Measurements from ENCODE around the gene MTR. TPM values are rescaled to one million over a fixed set of nuclear protein-coding genes. Genes with fewer than 3 reads are reported as not detected.

The MTR gene
- total RNA-seq, 1 donor from 2014 or later, result 19.9 TPM

DNA sequence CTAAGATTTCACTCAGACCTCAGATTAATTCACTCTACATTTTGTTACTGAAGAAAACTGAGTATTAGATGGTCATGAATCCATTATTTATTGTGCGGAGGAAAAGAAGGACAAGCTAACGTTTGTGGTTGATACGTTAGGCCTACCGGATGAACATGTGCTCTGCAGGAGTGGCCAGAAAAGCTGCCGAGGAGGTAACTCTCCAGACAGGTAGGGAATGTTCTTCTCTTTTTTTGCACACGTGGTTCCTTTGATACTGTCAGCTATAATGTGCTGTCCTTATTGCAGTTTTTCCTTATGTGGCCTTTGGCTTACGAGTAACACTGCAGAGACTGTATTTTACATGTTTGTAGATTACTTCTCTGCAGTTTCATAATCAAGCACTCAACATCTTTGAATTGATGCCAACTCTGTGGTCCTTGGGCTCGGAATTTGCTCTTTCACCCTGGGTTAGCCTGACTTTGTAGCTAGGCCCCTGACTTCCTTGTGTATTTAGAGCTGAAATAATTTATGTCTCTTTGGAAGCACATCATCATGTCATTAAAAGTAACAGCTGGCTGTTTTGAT, 13.6 kb downstream of the MTR start:
- TF ChIP-seq, protein P1, sequence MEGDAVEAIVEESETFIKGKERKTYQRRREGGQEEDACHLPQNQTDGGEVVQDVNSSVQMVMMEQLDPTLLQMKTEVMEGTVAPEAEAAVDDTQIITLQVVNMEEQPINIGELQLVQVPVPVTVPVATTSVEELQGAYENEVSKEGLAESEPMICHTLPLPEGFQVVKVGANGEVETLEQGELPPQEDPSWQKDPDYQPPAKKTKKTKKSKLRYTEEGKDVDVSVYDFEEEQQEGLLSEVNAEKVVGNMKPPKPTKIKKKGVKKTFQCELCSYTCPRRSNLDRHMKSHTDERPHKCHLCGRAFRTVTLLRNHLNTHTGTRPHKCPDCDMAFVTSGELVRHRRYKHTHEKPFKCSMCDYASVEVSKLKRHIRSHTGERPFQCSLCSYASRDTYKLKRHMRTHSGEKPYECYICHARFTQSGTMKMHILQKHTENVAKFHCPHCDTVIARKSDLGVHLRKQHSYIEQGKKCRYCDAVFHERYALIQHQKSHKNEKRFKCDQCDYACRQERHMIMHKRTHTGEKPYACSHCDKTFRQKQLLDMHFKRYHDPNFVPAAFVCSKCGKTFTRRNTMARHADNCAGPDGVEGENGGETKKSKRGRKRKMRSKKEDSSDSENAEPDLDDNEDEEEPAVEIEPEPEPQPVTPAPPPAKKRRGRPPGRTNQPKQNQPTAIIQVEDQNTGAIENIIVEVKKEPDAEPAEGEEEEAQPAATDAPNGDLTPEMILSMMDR (IDR thresholded peaks at IDR 0.05), result no peak
- TF ChIP-seq POLR2A (IDR thresholded peaks at IDR 0.05), result no peak
- no peak for TF ChIP-seq POLR2AphosphoS5 (IDR thresholded peaks at IDR 0.05; ENCODE audit: insufficient read depth in 1 of 2, low read depth in 1 of 2)
- DNase-seq (ENCODE audit: extremely low spot score in 2 of 2), result no peak
- Histone ChIP-seq H3K36me3 (peaks cover 0 to 45% of the 10 kb centered on the region in 2 donors), H3K4me3 (no peak overlapping the region), H3K27ac (no peak overlapping the region), H3K27me3 (no peaks in the 10 kb centered on the region), H3K9me3 (no peaks in the 10 kb centered on the region), H3K4me1 (no peaks in the 10 kb centered on the region)
- intact Hi-C loops (cut with DNase I), result no loop called here

DNA sequence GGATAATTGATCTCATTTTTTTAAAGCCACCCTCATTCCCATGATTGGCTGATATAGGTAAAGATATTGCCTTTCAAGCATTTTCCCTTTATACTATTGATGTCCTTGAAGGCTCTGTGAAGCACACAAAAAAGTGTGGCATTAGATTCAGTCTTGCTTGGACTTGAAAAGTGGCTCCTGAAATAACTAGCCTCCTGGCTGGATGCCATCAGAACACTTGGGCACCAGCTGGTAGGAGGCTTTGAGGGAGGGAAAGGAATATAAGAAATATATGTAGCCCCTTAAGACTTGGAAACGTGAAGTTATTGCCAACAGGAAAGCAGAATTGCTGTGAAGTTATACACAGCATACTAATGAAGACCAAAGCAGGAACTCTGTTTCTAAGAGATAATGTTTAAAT, 14.1 kb downstream of the MTR start:
- Histone ChIP-seq H3K4me3 (no peak overlapping the region), H3K36me3 (peaks cover 0 to 48% of the 10 kb centered on the region in 2 donors), H3K27ac (no peak overlapping the region), H3K4me1 (no peaks in the 10 kb centered on the region), H3K9me3 (no peaks in the 10 kb centered on the region), H3K27me3 (no peaks in the 10 kb centered on the region)
- intact Hi-C loops (cut with DNase I), result no loop called here
- TF ChIP-seq POLR2A (IDR thresholded peaks at IDR 0.05) (no peak), POLR2AphosphoS5 (IDR thresholded peaks at IDR 0.05; ENCODE audit: insufficient read depth in 1 of 2, low read depth in 1 of 2) (no peak)
- TF ChIP-seq, protein P1 (IDR thresholded peaks at IDR 0.05), result no peak
- no peak for DNase-seq (ENCODE audit: extremely low spot score in 2 of 2)

DNA sequence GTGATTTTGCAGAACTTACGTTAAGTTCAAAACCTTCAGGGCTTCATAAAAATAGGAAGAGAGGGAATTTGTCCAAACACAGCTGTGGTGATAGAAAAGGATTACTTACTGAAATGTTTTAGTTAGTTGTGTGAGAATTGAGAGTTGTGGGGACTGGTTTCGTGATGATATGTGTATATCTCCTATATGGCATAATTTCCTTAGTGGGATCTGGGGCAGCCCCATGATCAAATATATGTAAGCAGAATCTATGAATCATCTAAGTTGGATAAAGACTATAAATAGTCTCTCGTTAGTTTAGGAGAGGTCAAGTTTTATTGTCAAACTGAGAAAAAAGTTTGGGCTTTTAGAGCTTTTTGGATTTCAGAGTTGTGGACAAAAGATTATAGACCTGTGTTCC, 14.9 kb downstream of the MTR start:
- no peaks in the 10 kb centered on the region for H3K4me1 ChIP-seq
- TF ChIP-seq, protein P1 (IDR thresholded peaks at IDR 0.05), result no peak
- TF ChIP-seq POLR2A (IDR thresholded peaks at IDR 0.05), result no peak
- no peak for TF ChIP-seq POLR2AphosphoS5 (IDR thresholded peaks at IDR 0.05; ENCODE audit: insufficient read depth in 1 of 2, low read depth in 1 of 2)
- H3K9me3 ChIP-seq, result no peaks in the 10 kb centered on the region
- intact Hi-C loops (cut with DNase I), result no loop called here
- H3K36me3 ChIP-seq, result peaks cover 0 to 57% of the 10 kb centered on the region in 2 donors
- no peak for DNase-seq (ENCODE audit: extremely low spot score in 2 of 2)
- no peaks in the 10 kb centered on the region for H3K27me3 ChIP-seq
- H3K4me3 ChIP-seq, result no peak overlapping the region
- no peak overlapping the region for H3K27ac ChIP-seq

DNA sequence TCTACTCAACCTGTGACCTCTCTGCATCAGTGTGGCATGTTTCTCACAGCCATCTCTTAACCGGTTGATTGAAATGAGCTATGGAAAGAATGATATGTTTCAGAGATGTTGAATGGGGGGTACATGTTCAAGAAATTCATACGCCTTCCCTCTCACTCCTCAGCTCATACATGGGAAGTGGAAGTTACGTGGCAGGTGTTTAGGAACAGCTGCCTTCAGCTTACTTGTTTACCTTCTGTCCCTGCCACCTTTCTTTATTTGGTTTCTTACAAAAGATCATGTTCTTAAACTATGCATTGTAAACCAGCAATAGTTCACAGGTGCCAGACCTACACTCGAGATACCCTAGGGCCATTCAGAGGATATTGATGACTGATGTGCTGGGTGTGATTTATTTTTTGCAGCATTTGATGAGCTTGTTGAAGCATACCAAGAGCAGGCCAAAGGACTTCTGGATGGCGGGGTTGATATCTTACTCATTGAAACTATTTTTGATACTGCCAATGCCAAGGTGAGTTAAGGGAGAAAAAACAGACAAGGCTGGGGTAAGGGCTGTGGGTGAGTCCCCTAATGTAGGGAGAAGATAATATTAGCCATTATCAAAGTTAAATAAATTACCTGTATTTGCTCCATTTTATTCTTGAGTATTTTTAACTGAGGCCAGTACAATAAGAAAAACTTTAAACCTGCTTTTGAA, 17.4 kb downstream of the MTR start:
- H3K27me3 ChIP-seq, result no peaks in the 10 kb centered on the region

DNA sequence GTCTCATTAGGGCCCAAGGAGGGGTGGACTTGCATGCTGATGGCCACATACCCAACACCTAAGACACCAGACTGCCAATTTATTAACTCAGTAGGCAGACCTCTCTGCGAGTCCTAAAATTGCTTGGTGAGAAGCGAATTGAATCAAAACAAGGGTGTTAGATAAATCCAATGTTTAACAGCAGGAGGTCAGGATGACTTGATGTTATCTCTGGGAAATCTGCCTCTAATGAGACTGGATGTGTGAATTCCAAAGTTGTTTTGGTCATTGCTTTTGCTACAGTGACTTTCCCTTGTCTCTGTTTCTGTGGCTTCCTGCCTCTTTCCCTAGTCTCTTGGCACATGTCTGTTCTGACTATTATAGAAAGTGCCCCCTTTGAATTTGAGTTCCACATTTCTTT, 20.8 kb downstream of the MTR start:
- Histone ChIP-seq H3K9me3 (no peaks in the 10 kb centered on the region), H3K36me3 (peaks cover 0 to 71% of the 10 kb centered on the region in 2 donors), H3K4me3 (no peak overlapping the region), H3K4me1 (no peaks in the 10 kb centered on the region), H3K27me3 (no peaks in the 10 kb centered on the region), H3K27ac (no peak overlapping the region)
- DNase-seq (ENCODE audit: extremely low spot score in 2 of 2), result no peak
- TF ChIP-seq POLR2A (IDR thresholded peaks at IDR 0.05) (no peak), POLR2AphosphoS5 (IDR thresholded peaks at IDR 0.05; ENCODE audit: insufficient read depth in 1 of 2, low read depth in 1 of 2) (no peak)
- TF ChIP-seq, protein P1 (IDR thresholded peaks at IDR 0.05), result no peak
- intact Hi-C loops (cut with DNase I), result no loop called here

More for the DNA sequence above, 17.4 kb downstream of the MTR start:
- Histone ChIP-seq H3K36me3 (peaks cover 0 to 64% of the 10 kb centered on the region in 2 donors), H3K9me3 (no peaks in the 10 kb centered on the region), H3K4me3 (no peak overlapping the region), H3K4me1 (no peaks in the 10 kb centered on the region), H3K27ac (no peak overlapping the region)
- TF ChIP-seq POLR2AphosphoS5 (IDR thresholded peaks at IDR 0.05; ENCODE audit: insufficient read depth in 1 of 2, low read depth in 1 of 2), result no peak
- intact Hi-C loops (cut with DNase I), result no loop called here
- no peak for DNase-seq (ENCODE audit: extremely low spot score in 2 of 2)

All from vagina (tissue), 2 donors.